ENCODE results near the gene NCKAP5.
A peak's percentile ranks its signal among the peaks of the same experiment; 100 is the strongest.

The NCKAP5 gene

DNA sequence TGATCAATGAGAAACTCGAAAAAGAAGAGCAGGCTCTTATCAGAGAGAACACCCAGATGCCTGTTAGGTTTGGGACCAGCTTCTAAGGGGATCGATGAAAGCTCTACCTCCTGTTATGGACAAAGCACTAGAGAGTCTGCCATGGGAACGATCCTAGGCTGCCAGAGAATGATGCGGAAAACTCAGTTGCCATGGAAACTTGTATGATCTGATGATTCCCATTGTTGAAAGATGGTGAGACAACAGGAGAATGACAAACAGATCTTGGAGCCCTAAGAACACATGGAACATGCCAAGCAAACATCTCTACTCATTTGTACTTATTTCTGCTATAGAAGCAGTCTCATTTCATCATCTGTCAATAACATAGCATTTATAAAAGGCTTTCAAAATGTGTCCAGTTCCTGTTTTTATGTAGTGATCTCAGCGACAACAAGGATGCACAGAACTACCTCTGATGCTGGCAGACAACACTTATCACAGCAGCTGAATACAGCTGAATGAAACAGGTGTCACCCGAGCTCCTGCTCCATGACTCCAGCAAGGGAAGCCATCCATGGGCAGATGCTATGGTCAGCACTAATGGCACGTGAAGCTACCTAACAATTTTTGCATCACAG lies 59.6 kb downstream of the NCKAP5 start:
- no peak for DNase-seq (ENCODE audit: extremely low spot score)
- ChIA-PET CTCF (interaction anchor here (1.1 kb wide), 1 partner anchor 20 kb away, joined by 3 read pairs; no protein-coding TSS in a partner anchor), POLR2A (no interaction called here)
- TF ChIP-seq CTCF (IDR thresholded peaks at IDR 0.05; ENCODE audit: control extremely low read depth, extremely low read depth, low read depth, missing control alignments) = no peak

- ChIA-PET CTCF (no interaction called here), POLR2A (no interaction called here)
- DNase-seq (ENCODE audit: extremely low spot score) = no peak
- no peak for TF ChIP-seq CTCF (IDR thresholded peaks at IDR 0.05; ENCODE audit: control extremely low read depth, extremely low read depth, low read depth, missing control alignments)
Measured at GRCh38 chr2:133506996-133507395, 61.3 kb downstream of the NCKAP5 start.

DNA sequence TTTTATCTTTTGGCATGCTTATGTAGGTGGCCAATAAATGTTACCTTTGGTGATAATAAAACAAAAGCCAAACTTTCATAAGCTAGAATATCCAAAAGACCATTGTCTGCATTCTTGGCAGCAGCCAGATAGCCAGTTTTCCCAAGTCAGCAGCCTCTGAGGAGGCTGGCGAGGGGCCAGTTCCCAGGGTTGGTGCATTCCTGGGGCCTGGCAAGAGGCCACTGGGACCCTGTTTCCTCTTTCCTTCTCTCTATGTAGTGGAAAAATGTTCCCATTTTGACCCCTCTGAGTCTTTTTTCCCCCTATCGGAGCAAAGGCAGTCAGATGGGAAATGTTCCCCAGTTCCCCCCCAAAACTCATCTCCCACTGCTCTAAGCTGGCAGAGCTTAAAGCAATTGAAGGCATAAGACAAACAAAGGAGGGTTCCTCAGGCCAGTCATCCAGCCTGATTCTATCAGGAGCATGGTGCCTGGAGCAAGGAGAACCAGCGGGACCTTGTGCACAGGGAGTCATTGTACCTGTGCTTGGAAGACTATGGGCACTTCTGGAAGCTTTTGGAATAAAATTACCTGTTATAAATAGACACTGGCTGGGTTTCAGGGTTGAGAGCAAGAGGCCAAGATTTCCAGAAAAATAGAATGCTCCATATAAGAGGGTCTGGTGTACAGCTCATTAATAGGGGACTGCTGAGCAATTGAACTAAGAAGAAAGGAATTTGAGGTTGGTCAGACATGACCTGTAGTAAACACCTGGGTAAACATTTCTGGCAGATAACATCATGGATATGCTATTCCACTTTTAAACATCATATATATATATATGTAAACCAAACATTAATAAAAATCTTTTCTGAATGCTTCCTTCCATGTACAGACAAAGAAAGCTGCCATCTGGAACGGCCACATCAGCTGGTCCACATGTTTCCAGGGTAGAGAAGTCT lies 63.4 kb downstream of the NCKAP5 start:
- TF ChIP-seq CTCF (IDR thresholded peaks at IDR 0.05; ENCODE audit: control extremely low read depth, extremely low read depth, low read depth, missing control alignments) = no peak
- ChIA-PET POLR2A (no interaction called here), CTCF (interaction anchor here (1.1 to 3.4 kb wide), 4 partner anchors 8 to 18 kb away, joined by 3 to 12 read pairs (median 6); no protein-coding TSS in a partner anchor)
- DNase-seq (ENCODE audit: extremely low spot score) = no peak

- POLR2A ChIA-PET = interaction anchor here (0.5 kb wide), 1 partner anchor 304 kb away, joined by 10 read pairs; no protein-coding TSS in a partner anchor
- no peak for DNase-seq (ENCODE audit: extremely low spot score)
- no peak for TF ChIP-seq CTCF (IDR thresholded peaks at IDR 0.05; ENCODE audit: control extremely low read depth, extremely low read depth, low read depth, missing control alignments)
- CTCF ChIA-PET = interaction anchor here (0.7 to 3.4 kb wide), 6 partner anchors 9 to 17 kb away, joined by 3 to 12 read pairs (median 4); no protein-coding TSS in a partner anchor
Measured at GRCh38 chr2:133503927-133504326, 64.3 kb downstream of the NCKAP5 start.

- no peak for TF ChIP-seq CTCF (IDR thresholded peaks at IDR 0.05; ENCODE audit: control extremely low read depth, extremely low read depth, low read depth, missing control alignments)
Measured at GRCh38 chr2:133503323-133503722, 64.9 kb downstream of the NCKAP5 start.

DNA sequence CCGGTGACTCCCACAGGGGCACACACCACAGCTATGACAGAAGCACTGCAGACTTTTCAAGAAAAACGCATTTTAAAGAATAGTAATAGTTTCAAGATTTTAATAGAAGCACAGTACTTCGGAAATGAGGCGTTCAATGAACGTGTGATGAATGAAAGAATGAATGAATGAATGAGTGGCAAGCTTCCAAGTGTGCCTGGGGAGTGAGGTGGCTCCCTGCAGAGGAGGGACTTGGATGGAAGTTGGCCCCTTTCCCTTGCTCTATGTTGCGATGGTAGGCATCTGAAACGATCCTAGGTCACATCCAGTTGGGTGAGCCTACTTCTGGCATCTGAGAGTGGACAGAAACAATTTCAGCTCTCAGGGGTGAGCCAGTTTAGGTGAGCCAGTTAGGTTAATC lies 65.6 kb downstream of the NCKAP5 start:
- TF ChIP-seq CTCF (IDR thresholded peaks at IDR 0.05; ENCODE audit: control extremely low read depth, extremely low read depth, low read depth, missing control alignments) = no peak
- DNase-seq (ENCODE audit: extremely low spot score) = no peak
- POLR2A ChIA-PET = no interaction called here
- CTCF ChIA-PET = interaction anchor here (2.3 to 3.4 kb wide), 2 partner anchors 7 to 10 kb away, joined by 7 to 12 read pairs; no protein-coding TSS in a partner anchor

More at GRCh38 chr2:133503323-133503722, 64.9 kb downstream of the NCKAP5 start:
- ChIA-PET POLR2A (interaction anchor here (0.5 kb wide), 1 partner anchor 303 kb away, joined by 10 read pairs; no protein-coding TSS in a partner anchor), CTCF (interaction anchor here (0.7 to 3.4 kb wide), 4 partner anchors 8 to 14 kb away, joined by 3 to 12 read pairs (median 5); no protein-coding TSS in a partner anchor)
- peak; percentile 31 for DNase-seq (ENCODE audit: extremely low spot score)
